Measurements from ENCODE around the gene MAGEL2. TPM values are rescaled to one million over a fixed set of nuclear protein-coding genes. Genes with fewer than 3 reads are reported as not detected.

The MAGEL2 gene
- total and polyA plus RNA-seq, 2 of the 8 experiments (the other 6 are each of a cell fraction or from before 2014, with no cell fraction given) = 0.63 to 4.5 TPM

DNA sequence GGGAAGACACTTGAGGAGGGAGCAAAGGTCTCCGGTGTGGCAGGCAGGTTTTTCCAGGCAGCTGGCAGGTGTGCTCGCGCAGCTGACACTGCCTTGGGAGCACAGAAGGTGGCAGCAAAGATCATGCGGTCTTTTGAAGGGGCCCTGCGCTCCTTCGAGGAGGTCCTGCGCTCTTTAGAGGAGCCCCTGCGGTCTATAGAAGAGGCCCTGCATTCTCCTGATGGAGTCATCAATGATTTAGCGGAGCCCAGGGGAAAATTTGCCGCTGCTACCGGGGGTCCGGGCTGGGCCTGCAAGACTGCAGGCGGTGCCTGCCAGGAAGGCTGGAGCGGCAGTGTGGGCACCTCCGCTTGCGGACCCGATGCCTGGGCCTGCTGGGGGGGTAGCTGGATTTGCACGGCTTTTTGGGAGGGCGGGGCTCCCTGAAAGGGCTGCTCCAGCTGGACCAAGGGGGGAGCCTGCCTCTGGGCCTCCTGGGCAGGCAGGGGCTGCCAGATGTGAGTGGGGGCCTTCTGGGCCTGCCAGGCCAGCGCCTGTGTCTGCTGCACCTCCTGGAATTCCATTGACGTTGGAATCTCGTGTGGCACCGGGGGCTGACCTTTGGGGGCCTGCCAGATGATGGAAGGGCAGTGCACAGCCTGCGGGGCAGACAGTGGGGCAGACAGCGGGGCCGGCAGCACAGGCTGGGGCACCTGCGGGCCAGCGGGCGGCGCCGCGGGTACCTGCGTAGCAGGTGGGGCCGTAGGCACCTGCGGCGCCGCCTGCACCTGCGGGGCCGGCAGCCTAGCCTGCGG, 2.1 kb downstream of the MAGEL2 start (continued):
- TF ChIP-seq RBBP5 (IDR thresholded peaks at IDR 0.05; ENCODE audit: borderline replicate concordance, low read depth, low read length) = no peak
- TF ChIP-seq SUZ12 (IDR thresholded peaks at IDR 0.05; ENCODE audit: low read length) = no peak
- TF ChIP-seq YY1 (IDR thresholded peaks at IDR 0.05; ENCODE audit: low read depth, low read length) = no peak
- no peak for TF ChIP-seq CEBPB (IDR thresholded peaks at IDR 0.05; ENCODE audit: low read depth, low read length)
- TF ChIP-seq TBP (IDR thresholded peaks at IDR 0.05; ENCODE audit: low read depth, low read length) = no peak
